ENCODE results near the gene USH1G. TPM values are rescaled to one million over a fixed set of nuclear protein-coding genes. Genes with fewer than 3 reads are reported as not detected.
"Not testable (repeated sequence)": the region's sequence is repeated elsewhere in the genome, so short reads cannot be mapped to it uniquely, and the experiment has no call there.

The USH1G gene
- total RNA-seq, 1 donor from 2014 or later = 3.9 TPM

GRCh38 chr17:74918906-74919305 lies 4.1 kb downstream of the USH1G start:
- Mint-ChIP-seq H3K4me3 (no peak overlapping the region), H3K27me3 (ENCODE audit: low read depth) (peaks cover 17% of the 10 kb centered on the region), H3K9me3 (peaks cover 2% of the 10 kb centered on the region), H3K27ac (no peak overlapping the region), H3K4me1 (peaks cover 21% of the 10 kb centered on the region), H3K36me3 (peaks cover 2% of the 10 kb centered on the region)
- no peak for TF ChIP-seq CTCF (IDR thresholded peaks at IDR 0.05; ENCODE audit: unreplicated experiment)
- no peak for DNase-seq (ENCODE audit: low spot score in 2 of 2, unreplicated experiment in 2 of 2)

GRCh38 chr17:74917430-74917829 lies 5.6 kb downstream of the USH1G start:
- no peak overlapping the region for H3K27ac Mint-ChIP-seq
- TF ChIP-seq CTCF (IDR thresholded peaks at IDR 0.05; ENCODE audit: unreplicated experiment) = no peak
- H3K9me3 Mint-ChIP-seq = peaks cover 3% of the 10 kb centered on the region
- H3K27me3 Mint-ChIP-seq (ENCODE audit: low read depth) = peaks cover 6% of the 10 kb centered on the region
- no peak overlapping the region for H3K4me3 Mint-ChIP-seq
- H3K4me1 Mint-ChIP-seq = peaks cover 17% of the 10 kb centered on the region
- H3K36me3 Mint-ChIP-seq = peaks cover 2% of the 10 kb centered on the region
- no peak for DNase-seq (ENCODE audit: low spot score in 2 of 2, unreplicated experiment in 2 of 2)

- H3K27ac Mint-ChIP-seq = no peak overlapping the region
- TF ChIP-seq CTCF (IDR thresholded peaks at IDR 0.05; ENCODE audit: unreplicated experiment) = no peak
- peaks cover 2% of the 10 kb centered on the region for H3K27me3 Mint-ChIP-seq (ENCODE audit: low read depth)
- peaks cover 13% of the 10 kb centered on the region for H3K4me1 Mint-ChIP-seq
- DNase-seq (ENCODE audit: low spot score in 2 of 2, unreplicated experiment in 2 of 2) = no peak
- H3K4me3 Mint-ChIP-seq = no peak overlapping the region
- H3K9me3 Mint-ChIP-seq = peaks cover 3% of the 10 kb centered on the region
- H3K36me3 Mint-ChIP-seq = peaks cover 2% of the 10 kb centered on the region
Measured at GRCh38 chr17:74916851-74917199, 6.2 kb downstream of the USH1G start.

- H3K27ac Mint-ChIP-seq = no peak overlapping the region
- H3K4me1 Mint-ChIP-seq = peaks cover 7% of the 10 kb centered on the region
- DNase-seq (ENCODE audit: low spot score in 2 of 2, unreplicated experiment in 2 of 2) = no peak
- H3K36me3 Mint-ChIP-seq = peaks cover 2% of the 10 kb centered on the region
- H3K9me3 Mint-ChIP-seq = peaks cover 3% of the 10 kb centered on the region
- no peak for TF ChIP-seq CTCF (IDR thresholded peaks at IDR 0.05; ENCODE audit: unreplicated experiment)
- peaks cover 2% of the 10 kb centered on the region for H3K27me3 Mint-ChIP-seq (ENCODE audit: low read depth)
- H3K4me3 Mint-ChIP-seq = no peak overlapping the region
Measured at GRCh38 chr17:74916136-74916850, 6.8 kb downstream of the USH1G start.

GRCh38 chr17:74911423-74911822 lies 11.6 kb downstream of the USH1G start:
- not testable (repeated sequence) for H3K9me3 Mint-ChIP-seq; H3K27ac Mint-ChIP-seq; H3K27me3 Mint-ChIP-seq (ENCODE audit: low read depth); H3K36me3 Mint-ChIP-seq; DNase-seq (ENCODE audit: low spot score in 2 of 2, unreplicated experiment in 2 of 2); H3K4me3 Mint-ChIP-seq
- H3K4me1 Mint-ChIP-seq = peaks cover 21% of the 10 kb centered on the region

GRCh38 chr17:74909097-74909496 lies 14.0 kb downstream of the USH1G start:
- H3K4me3 Mint-ChIP-seq; DNase-seq (ENCODE audit: low spot score in 2 of 2, unreplicated experiment in 2 of 2); H3K9me3 Mint-ChIP-seq; H3K27ac Mint-ChIP-seq; H3K27me3 Mint-ChIP-seq (ENCODE audit: low read depth); H3K36me3 Mint-ChIP-seq: not testable (repeated sequence)
- peaks cover 22% of the 10 kb centered on the region for H3K4me1 Mint-ChIP-seq

GRCh38 chr17:74907012-74907411 lies 16.0 kb downstream of the USH1G start:
- no peak for TF ChIP-seq CTCF (IDR thresholded peaks at IDR 0.05; ENCODE audit: unreplicated experiment)
- H3K4me1 Mint-ChIP-seq = peaks cover 22% of the 10 kb centered on the region
- H3K9me3 Mint-ChIP-seq = no peaks in the 10 kb centered on the region
- H3K4me3 Mint-ChIP-seq = no peak overlapping the region
- no peaks in the 10 kb centered on the region for H3K36me3 Mint-ChIP-seq
- no peaks in the 10 kb centered on the region for H3K27me3 Mint-ChIP-seq (ENCODE audit: low read depth)
- H3K27ac Mint-ChIP-seq = no peak overlapping the region
- DNase-seq (ENCODE audit: low spot score in 2 of 2, unreplicated experiment in 2 of 2) = no peak

- H3K36me3 Mint-ChIP-seq; DNase-seq (ENCODE audit: low spot score in 2 of 2, unreplicated experiment in 2 of 2); H3K27ac Mint-ChIP-seq; H3K9me3 Mint-ChIP-seq; H3K27me3 Mint-ChIP-seq (ENCODE audit: low read depth); H3K4me3 Mint-ChIP-seq: not testable (repeated sequence)
- peaks cover 22% of the 10 kb centered on the region for H3K4me1 Mint-ChIP-seq
Measured at GRCh38 chr17:74906214-74906793, 16.8 kb downstream of the USH1G start.

All from mesothelial cell of epicardium (in vitro differentiated cells).